Limb (tissue), 2 donors: Measurements from ENCODE around the gene PKNOX1.
"Not testable (repeated sequence)": the region's sequence is repeated elsewhere in the genome, so short reads cannot be mapped to it uniquely, and the experiment has no call there.

Experiments
- DNase-seq, 2 donors: peaks; one replicate each; pipeline ENCODE4 v3.0.0-alpha.2; 2016; ENCODE audit errors: extremely low spot score in 2 of 2

The PKNOX1 gene

DNA sequence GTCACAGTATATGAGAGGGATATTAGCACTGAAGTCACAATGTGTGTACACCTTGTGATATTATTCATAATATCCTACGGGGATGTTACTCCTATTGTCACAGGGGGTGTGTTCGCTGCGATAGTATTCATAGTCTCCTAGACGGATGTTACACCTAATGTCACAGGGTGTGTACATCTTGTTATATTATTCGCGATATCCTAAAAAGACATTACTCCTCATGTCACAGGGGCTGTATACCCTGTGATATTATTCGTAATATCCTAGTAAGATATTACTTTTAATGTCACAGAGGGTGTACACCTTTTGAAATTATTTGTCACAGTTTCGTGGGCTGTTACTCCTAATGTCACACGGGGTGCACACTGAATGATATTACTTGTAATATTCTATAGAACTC is 23.2 kb upstream of the PKNOX1 start:
- DNase-seq, result not testable (repeated sequence)

DNA sequence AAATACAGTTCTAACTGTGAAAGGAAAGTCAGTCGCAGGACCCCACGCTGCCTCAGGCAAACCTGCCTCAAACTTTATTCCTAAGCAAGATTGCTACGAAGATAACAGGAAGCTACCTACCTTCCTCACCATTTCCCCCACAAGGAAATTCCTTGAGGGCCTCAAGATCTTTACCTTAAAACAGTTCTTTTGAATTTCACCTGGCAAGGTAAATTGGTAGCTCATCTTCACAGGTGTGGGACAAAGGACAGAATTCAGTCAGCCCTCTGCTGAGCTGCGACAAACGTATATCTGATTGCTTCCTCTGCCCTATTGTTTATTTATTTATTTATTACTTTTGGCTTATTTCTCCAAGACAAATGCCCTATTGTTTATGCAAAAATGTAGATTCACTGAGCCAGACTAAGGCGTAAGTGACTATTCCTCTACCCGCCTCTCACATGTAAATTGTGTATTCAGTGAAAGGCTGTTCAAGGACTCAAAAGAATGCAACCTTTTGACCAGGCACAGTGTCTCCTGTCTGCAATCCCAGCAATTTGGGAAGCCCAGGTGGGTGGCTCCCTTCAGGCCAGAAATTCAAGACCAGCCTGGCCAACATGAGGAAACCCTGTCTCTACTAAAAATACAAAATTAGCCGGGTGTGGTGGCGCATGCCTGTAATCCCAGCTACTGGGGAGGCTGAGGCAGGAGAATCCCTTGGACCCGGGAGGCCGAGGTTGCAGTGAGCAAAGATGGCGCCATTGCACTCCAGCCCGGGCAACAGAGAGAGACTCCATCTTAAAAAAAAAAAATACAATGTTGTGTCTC is 17.3 kb upstream of the PKNOX1 start:
- DNase-seq, result no peak

DNA sequence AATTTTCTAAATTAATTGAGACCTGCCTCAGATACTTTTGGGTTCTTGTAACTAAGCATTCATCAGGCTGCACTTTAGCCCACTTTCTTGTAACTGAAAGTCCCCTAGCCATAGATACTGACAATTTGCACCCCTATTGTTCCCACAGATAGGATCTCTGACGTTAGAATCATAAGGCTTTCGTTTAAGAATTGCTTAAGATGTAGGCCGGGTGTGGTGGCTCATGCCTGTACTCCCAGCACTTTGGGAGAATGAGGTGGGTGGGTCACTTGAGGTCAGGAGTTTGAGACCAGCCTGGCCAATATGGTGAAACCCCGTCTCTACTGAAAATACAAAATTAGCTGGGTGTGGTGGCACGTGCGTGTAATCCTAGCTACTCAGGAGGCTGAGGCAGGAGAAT is 16.2 kb upstream of the PKNOX1 start:
- DNase-seq, result not testable (repeated sequence)

DNA sequence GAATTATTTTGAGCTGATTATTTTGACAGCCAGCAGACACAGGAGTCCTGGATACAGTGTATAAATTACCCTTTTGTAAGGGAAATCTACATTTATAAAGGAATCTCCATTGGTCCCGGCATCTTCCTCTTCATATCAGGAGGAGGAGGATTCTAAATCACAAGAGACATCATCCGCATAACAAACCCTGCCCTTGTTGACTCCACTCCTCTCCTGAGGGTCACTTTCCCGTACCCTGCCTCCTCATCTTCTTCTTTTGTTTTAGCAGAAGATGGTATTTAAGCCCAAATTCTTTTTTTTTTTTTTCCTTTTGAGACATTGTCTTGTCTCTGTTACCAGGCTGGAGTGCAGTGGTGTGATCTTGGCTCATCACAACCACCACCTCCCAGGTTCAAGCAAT is 14.6 kb upstream of the PKNOX1 start:
- DNase-seq, result no peak

DNA sequence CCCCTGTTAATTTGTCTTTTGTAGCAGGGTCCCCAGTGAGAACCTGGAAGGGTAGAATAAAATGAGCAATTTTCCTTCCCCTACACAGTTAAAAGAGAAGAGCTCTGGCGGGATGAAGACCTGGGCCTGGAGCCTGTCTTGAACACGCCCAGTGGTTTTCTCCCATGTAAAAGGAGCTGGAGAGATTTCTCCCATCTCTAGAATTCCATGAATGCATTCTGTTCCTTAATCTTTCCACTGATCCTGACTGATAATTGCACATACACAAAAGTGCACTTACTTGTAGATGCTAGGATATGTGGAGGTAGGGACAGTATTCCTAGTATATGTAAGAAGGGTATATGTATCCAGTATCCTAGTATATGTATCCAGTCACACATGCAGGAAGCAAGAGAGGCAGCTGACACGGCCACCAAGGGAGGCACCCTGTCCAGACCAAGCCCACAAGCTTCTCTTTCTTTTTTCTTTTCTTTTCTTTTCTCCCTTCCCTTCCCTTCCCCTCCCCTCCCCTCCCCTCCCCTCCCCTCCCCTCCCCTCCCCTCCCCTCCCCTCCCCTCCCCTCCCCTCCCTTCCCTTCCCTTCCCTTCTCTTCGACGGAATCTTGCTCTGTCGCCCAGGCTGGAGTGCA is 11.9 kb upstream of the PKNOX1 start:
- no peak for DNase-seq

DNA sequence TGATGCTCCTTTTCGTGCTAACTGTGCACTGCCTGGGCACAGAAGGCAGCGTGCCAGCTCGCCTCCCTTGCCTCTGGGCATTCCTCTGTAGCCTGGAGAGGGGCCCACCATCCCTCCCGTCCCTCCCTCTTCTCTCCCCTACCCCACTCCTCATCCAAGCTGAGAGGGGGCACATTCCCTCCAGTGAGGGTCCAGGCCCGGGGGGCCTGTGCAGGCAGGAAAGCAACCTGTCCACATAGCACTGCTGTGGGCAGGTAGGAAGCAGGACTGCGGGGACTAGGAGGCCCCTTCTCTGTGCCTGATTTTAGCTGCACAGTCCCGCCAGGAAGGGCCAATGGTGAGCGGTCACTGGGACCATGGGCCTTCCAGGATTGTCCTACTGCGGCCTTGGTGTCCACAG is 10.3 kb upstream of the PKNOX1 start:
- DNase-seq, result no peak

DNA sequence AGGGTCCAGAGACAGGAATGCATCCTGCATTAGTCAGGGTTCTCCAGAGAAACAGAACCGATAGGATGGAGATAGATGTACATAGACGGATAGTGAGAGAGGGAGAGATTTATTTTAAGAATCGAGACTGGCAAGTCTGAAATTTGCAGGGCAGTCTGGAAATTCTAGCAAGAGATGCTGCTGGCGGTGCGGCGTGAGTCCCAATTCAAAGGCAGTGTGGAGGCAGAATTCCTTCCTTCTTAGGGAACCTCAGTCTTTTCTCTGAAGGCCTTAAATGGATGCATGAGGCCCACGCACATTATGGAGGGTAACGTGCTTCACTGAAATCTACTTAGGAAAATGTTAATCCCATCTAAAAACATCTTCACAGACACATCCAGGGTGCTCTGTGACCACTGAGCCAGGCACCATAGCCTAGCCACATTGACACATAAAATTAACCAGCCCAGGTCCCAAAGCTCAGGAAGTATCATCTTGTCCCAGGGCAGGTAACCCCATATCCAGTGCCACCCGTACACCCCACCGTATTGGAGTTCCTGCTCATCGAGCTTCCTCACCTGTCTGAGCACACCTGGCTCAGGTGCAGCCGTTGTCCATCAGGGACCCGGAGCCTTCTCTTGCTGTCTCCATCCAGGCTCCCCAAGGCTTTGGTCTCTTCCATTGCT is 9.7 kb upstream of the PKNOX1 start:
- DNase-seq, result no peak

DNA sequence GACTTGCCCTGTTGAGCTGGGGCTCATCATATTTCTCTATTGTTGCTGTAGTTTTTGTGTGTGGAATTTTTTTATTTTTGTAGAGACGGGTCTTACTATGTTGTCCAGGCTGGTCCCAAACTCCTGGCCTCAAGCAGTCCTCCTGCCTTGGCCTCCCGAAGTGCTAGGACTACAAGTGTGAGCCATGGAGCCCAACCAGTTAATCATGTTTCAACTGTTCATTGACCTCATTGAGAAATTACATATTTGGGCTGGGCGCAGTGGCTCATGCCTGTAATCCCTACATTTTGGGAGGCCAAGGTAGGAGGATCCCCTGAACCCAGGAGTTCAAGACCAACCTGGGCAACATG is 9.2 kb upstream of the PKNOX1 start:
- DNase-seq, result no peak

DNA sequence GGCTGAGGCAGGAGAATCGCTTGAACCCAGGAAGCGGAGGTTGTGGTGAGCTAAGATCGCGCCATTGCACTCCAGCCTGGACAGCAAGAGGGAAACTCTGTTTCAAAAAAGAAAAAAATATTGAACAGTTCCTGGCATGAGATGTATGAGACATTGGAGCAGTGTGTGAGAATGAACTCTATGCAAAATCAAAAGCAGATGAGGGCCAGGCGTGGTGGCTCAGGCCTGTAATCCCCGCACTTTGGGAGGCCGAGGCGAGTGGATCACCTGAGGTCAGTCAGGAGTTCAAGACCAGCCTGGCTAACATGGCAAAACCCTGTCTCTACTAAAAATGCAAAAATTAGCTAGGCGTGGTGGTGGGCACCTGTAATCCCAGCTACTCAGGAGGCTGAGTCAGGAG is 6.7 kb upstream of the PKNOX1 start:
- not testable (repeated sequence) for DNase-seq

DNA sequence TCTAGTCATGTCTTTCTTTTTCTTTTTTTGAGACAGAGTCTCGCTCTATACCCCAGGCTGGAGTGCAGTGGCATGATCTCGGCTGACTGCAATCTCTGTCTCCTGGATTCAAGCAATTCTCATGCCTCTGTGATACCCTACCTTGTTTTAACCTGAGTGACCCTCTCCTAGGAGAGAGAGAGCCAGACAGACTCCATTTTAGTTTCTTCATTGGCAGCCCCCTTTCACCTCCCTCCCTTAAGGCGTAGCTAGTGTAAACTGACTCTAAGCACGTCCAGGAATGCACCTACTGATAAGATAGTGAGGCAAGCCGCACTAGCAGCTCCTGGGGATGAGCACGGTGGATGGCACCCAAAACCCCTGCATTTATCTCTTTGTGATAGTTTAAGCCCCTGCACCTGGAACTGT is 5.2 kb upstream of the PKNOX1 start:
- no peak for DNase-seq

DNA sequence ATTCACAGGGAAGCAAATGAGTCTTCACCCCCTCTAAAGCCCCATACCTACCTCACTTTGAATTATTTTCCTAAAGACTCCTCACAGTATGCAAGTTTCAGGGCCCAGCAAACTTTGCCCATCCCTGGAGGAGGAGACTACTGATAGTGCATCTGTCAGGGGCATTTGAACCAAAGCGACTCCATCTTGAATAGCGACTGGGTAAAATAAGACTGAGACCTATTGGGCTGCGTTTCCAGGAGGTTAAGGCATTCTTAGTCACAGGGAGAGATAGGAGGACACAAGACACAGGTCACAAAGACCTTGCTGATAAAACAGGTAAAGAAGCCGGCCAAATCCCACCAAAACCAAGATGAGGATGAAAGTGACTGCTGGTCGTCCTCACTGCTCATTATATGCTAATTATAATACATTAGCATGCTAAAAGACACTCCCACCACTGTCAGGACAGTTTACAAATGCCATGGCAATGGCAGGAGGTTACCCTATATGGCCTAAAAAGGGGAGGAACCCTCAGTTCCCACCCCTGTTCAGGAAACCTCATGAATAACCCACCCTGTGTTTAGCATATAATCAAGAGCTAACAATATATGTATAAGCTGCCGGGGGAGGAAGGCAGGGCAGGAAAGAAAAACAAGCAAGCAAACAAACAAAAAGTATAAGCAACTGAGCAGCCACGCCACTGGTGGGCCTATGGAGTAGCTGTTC is 3.3 kb upstream of the PKNOX1 start:
- DNase-seq, result no peak

DNA sequence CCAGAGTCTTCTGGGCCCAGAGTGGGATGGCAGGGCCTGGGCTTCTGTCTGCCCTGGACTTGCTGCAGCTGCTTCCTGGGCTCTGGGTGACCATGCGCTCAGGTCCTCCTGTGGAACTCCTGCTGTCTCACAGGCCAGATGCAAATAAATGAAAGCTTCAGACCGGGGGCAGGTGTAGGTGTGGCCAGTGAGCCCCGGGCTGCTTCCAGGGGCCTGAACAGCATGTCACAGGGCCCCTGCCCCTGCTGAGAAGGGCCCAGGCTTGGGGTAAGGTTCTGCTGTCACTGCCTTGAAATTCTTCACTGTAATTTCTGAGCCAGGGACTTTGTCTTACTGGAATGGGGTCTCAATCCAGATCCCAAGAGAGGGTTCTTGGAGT is 2.5 kb upstream of the PKNOX1 start:
- DNase-seq, result no peak

DNA sequence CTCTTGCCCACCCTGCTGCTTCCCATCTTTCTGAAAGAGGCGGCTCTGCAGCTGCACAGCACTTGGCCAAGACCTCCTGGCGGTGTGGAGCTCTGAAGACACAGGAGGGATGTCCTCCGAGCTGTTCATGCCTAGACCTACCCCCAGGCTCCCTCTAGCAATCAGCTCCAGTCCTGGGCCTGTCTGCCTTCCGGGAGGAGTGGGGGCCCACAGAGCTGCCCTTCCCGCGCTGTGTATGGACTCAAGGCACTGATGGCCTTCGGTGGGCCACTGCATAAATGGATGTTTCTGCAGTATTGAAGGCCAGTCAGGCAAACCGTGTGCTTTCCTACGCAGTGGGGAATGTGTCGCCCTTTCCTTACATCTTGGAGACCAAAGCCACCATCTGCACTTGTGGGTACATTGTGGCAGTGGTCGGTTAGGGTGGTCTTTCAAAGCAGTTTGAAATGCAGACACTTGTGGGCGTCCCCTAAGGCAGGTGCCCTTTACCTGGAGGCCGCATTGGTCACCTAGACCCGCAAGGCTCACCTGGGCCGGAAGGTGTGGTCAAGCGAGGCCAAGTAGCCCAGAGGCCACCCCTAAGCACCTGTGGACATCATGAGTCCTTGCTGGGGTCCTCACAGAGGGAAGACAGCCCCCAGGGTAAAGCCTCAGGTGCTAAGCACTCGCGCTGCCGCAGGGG is 912 bp upstream of the PKNOX1 start:
- no peak for DNase-seq

DNA sequence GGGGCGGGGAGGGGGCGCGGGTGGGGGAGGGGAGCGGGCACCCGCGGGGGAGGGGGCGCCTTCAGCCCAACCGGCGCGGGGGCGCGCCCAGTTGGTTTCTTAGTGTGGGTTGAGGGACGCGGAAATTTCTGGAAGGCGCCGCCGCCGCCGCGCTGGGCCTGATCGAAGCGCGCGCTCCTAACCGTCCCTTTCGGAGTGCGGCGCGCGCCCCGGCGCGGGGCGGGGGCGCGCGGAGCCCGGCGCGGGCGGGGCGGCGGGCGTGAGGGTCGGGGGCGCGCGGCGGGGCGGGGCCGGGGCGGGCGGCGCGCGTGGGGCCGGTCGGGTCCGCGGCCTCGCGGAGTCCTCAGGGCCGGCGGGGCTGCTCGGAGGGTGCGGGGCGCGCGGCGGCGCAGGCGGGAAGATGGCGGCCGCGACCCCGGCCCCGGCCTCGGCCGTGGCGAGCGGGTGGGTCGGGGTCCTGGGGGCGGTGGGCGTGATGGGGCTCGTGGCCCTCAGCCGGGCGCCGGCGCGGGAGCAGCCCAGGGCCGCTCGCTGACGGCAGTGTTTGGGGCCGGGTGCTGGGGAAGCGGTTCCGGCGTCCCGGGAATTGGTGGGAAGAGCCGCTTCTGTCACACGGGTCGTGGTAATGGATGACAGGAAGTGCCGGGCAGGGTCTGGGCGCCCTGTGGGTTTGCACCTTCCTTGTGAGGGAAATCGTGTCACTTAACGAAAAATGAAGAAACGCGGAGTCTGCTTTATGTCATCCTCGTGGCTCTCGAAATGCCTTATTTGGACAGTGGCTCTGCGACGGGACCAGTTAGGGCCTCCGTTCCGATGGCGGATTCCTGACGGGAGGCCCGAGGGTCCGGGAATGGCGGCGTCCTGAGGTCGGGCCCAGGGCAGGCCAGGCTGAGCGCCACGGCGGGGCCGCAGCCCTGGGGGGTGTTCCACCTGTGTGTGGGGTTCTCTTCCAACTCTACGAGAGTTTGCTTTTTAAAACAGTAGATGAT is 764 bp downstream of the PKNOX1 start:
- peak in 1 of 2 donors; percentile 64 for DNase-seq

DNA sequence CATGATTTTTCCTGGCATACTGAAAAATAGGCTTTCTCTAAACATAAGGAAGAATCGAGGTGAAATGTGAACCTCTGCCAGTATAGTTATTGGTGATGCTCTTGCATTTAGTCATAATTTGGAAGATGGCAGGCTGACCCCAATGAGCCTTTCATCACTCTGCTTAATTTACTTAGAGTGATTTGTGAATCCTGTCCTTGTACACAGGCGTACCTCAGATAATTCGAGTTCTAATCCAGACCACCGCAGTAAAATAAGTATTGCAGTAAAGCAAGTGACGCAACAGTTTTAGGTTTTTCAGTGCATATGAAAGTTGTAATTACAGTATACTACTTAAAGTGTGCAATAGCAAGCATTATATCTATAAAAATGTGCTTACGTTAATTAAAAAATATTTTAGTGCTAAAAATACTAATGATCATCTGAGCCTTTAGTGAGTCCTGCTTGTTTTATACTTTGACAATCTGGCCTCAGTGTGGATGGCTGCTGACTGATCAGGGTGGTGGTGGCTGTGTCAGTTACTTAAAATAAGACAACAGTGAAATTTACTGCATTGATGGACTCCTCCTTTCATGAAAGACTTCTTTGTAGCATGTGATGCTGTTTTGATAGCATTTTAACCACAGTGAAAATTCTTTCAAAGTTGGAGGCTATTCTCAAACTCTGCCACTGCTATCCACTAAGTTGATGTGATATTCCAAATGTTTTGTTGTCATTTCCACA is 1.7 kb downstream of the PKNOX1 start:
- no peak for DNase-seq

DNA sequence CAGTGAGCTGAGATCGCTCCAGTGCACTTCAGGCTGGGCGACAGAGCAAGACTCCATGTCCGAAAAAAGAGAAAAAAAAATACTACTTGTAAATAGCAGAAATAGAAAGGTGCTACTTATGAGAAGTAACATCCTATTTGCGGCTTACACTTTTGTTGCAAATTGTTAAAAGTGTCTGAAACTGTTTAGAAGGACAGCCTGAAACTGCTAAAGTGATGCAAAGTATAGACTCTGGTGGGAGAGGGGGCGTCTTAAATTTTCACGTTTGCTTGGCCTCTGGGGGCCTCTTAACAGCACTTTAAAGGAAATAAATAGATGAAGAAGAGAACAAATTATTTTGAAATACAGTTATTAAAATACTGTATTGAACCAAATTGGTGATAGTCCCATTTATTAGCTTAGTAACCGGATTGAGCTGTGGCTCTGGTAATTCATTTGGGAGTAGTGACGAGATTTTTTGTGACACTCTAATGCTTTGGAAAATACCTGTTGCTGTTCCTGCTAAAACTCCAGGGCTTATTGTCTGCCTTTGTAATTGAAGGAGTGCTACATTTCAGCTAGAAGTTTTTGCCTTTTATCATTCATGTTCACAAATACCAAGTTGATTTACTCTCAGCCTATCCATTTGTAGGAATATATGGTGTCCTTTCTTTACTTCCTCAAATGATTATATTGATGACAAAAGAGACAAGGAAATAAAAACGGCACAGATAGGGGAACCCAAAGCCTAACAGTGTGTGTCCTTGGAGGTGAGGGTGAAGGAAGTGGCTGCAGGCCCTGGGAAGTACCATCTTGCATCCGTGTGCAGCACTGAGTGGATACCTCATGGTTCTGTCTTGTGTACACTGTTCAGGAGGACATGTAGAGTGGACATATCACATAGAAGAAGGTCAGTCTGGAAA is 6.2 kb downstream of the PKNOX1 start:
- no peak for DNase-seq

DNA sequence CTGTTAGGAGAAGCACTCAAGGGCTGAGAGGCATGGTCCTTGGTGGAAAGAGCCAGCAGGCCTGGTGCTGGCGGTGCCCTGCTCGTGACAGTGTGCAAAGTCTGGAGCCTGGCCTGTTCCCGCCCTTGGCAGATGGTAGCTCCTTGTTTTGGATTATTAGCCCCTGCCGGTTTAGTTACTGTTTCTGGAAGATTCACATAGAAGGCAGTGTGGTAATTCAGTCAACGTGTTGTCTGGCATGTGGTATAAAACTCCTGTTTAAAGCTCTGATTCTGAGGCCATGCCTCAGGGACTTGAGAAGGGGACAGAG is 6.8 kb downstream of the PKNOX1 start:
- no peak for DNase-seq

DNA sequence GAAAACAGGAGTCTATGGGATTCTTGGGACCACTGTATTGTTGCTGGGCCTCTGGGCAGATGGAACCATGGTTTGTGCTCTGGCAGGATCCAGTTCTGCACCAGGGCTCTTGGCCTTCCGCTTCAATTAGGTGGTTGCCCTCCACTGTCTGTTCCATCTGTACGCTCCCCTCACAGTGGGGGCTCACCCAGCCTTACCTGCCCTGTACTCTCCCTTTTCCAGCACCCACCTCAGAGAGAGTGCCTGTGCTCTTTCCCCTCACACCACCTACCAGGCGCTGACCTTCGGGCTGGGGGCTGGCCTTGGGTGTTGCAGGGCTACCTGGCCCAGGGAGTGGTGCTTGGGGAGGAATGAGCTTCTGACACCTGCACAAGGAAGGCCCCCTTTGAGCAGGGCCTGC is 7.5 kb downstream of the PKNOX1 start:
- no peak for DNase-seq

DNA sequence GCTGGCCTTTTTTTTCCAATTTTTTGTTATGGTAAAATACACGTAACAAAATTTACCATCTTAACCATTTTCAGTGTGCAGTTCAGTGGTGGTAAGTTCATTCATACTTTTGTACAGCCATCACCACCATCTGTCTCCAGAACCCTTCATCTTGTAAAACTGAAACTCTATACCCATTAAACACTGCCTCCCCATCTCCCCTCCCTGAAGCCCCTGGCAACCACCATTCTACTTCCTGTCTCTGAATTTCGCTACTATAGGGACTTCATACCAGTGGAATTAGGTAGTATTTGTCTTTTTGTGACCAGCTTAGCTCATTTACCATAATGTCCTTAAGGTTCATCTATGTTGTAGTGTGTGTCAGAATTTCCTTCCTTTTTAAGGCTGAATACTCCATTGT is 8.7 kb downstream of the PKNOX1 start:
- DNase-seq, result no peak
